Right lobe of liver (tissue), 6 donors: Measurements from ENCODE around the gene TNFRSF8. TPM values are rescaled to one million over a fixed set of nuclear protein-coding genes. Genes with fewer than 3 reads are reported as not detected.

Experiments
- ATAC-seq, 4 donors: fragments of 200-7000 bp; cut with Tn5 transposase; one replicate each; pipeline ENCODE4 v1.9.1; 2020; ENCODE audit warnings: mild to moderate bottlenecking in 4 of 4, moderate library complexity in 4 of 4
- DNase-seq, 3 donors: peaks; one replicate each; pipeline ENCODE4 v3.0.0-alpha.2; 2020
- H3K27ac ChIP-seq, 3 donors: fragments of 200-600 bp; one replicate each; pipeline ENCODE4 v1.8.0; 2022
- H3K27me3 ChIP-seq, 2 donors: fragments of 200-600 bp; one replicate each; pipeline ENCODE4 v1.8.0; 2022
- H3K36me3 ChIP-seq, 4 donors: fragments of 200-600 bp; sonication (generic) in 1 of 4; one replicate each; pipeline versions ENCODE4 v1.5.1 to v1.8.0; 2017 to 2022; ENCODE audit warnings: control low read depth in 1 of 4
- H3K4me1 ChIP-seq, 4 donors: fragments of 200-600 bp; sonication (generic) in 1 of 4; one replicate each; pipeline versions ENCODE4 v1.5.1 to v1.8.0; 2017 to 2022; ENCODE audit warnings: control low read depth in 1 of 4
- H3K4me3 ChIP-seq, 3 donors: fragments of 200-600 bp; one replicate each; pipeline ENCODE4 v1.8.0; 2022
- H3K9me3 ChIP-seq, 4 donors: fragments of 200-600 bp; sonication (generic) in 1 of 4; one replicate each; pipeline versions ENCODE4 v1.5.1 to v1.8.0; 2017 to 2022; ENCODE audit warnings: control low read depth in 1 of 4
- POLR2A ChIP-seq: fragments of 450-650 bp; IDR thresholded peaks from one replicate; pipeline ENCODE4 v1.6.1; 2017; ENCODE audit warnings: antibody characterized with exemption, mild to moderate bottlenecking
- WGBS: methylation state at CpG from one replicate; pipeline ENCODE4 v1.1.6; 2018; ENCODE audit warnings: low coverage, low lambda C conversion rate; ENCODE audit not compliant: insufficient coverage; ENCODE audit errors: missing lambda C conversion rate; 5-methylcytosine and 5-hydroxymethylcytosine counted together
- intact Hi-C, 2 donors: fragments of 100-400 bp; cut with DNase I; formaldehyde crosslinking; loops; one replicate each; pipeline versions ENCODE4 v1.11.2 to v1.14.1; 2022
- microRNA-seq, 2 donors: library from miRNA; unstranded; fragments of <30 nt; microRNA quantifications; one replicate each; pipeline ENCODE4, GENCODE V29; 2019 to 2020
- small RNA-seq, 2 experiments: library from RNA; depleted of rRNA; stranded (forward); fragments of <200 nt; gene quantifications; one replicate each; pipeline ENCODE3, GENCODE V24; 2016
- total RNA-seq, 6 experiments: library from RNA; depleted of rRNA in 2 of 6; stranded (reverse); fragments of >200 nt in 2 of 6; fragmentation: NEBNext Ultra II Directional in 3 of 6; extraction: Animal tissue kit (Norgen Biotek cat#: 25700) in 3 of 6; gene quantifications; one replicate each; pipeline versions ENCODE4 v1.1.0 to v1.2.4, GENCODE V29; 2016 to 2023
- TF ChIP-seq, protein P1 (sequence below), 4 donors: fragments of 200-600 bp in 3 of 4; fragments of 450-650 bp in 1 of 4; IDR thresholded peaks; one replicate each; pipeline versions ENCODE4 v1.5.1 to v1.8.0; 2016 to 2022; ENCODE audit warnings: antibody characterized with exemption in 4 of 4, mild to moderate bottlenecking in 2 of 4
- donor health status: DM: no; HTN: yes; CAD: no.
- donor health status: DM: no; HTN: no; CAD: no.
- donor health status: DM: no; HTN: no; CAD: no.
- donor health status: DM: no; HTN: yes; CAD: no.
- donor health status: DM: no; HTN: yes; CAD: no.

Gene TNFRSF8
- total RNA-seq, 6 experiments from 2014 or later, result 0.12 to 0.29 (median 0.19) TPM; not detected in 1

DNA sequence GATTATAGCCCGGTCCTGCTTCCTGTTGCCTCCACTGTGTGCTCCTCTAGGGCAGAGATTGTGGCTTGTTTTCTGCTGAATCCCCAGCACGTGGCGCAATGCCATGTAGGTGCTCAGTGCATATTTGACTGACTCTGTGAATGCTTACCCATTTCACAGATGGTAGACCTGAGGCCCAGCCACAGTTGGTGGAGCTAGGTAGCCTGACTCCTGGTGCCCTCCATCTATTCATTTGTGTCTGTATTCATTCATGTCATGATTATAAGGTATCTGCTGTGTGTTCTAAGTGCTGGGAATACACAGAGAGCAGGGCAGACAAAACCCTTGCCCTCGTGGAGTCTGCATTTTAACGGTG lies 126.2 kb downstream of the TNFRSF8 start:
- WGBS, result 68% methylated on average over 3 of the region's 5 CpGs
- TF ChIP-seq POLR2A, result no peak
- TF ChIP-seq, protein P1, sequence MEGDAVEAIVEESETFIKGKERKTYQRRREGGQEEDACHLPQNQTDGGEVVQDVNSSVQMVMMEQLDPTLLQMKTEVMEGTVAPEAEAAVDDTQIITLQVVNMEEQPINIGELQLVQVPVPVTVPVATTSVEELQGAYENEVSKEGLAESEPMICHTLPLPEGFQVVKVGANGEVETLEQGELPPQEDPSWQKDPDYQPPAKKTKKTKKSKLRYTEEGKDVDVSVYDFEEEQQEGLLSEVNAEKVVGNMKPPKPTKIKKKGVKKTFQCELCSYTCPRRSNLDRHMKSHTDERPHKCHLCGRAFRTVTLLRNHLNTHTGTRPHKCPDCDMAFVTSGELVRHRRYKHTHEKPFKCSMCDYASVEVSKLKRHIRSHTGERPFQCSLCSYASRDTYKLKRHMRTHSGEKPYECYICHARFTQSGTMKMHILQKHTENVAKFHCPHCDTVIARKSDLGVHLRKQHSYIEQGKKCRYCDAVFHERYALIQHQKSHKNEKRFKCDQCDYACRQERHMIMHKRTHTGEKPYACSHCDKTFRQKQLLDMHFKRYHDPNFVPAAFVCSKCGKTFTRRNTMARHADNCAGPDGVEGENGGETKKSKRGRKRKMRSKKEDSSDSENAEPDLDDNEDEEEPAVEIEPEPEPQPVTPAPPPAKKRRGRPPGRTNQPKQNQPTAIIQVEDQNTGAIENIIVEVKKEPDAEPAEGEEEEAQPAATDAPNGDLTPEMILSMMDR (IDR thresholded peaks at IDR 0.05), result no peak
- Histone ChIP-seq H3K27ac (peak overlapping the region in 1 of 3 donors; percentile 93), H3K27me3 (no peaks in the 10 kb centered on the region), H3K36me3 (peaks cover 0 to 17% (median 11%) of the 10 kb centered on the region in 4 donors), H3K9me3 (no peaks in the 10 kb centered on the region), H3K4me1 (peaks cover 0 to 47% (median 27%) of the 10 kb centered on the region in 4 donors), H3K4me3 (no peak overlapping the region)
- DNase-seq, result no peak
- no peak for ATAC-seq
- intact Hi-C loops, result no loop called here

DNA sequence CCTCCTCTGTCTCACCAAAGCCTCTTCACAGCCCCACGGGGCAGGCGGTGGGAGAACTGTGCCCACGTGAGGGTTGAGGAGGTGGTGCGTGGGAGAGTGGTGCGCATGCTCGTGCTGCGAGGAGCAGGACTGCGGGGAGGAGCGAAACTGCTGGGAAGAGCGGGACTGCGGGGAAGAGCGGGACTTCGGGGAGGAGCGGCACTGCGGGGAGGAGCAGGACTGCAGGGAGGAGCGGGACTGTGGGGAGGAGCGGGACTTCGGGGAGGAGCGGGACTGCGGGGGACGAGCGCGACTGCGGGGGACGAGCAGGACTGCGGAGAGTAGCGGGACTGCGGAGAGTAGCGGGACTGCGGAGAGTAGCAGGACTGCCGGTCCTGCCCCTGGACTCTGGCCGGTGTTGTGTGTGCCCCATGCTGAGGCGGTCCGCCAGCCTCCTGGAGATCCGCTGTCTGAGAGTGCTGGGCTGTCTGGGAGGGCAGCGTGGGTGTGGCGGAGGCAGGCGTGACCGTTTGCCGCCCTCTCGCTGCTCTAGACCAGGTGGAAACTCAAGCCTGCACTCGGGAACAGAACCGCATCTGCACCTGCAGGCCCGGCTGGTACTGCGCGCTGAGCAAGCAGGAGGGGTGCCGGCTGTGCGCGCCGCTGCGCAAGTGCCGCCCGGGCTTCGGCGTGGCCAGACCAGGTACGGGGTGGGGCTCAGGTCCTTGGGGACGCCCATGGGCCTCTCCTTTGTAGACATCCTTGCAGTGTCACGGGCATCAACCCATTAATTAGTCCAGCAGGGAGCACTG lies 128.3 kb downstream of the TNFRSF8 start:
- DNase-seq (peak in 1 of 3 donors; percentile 26), ATAC-seq (no peak)
- H3K4me1 ChIP-seq, result peaks cover 0 to 27% (median 13%) of the 10 kb centered on the region in 4 donors
- no peak for TF ChIP-seq POLR2A
- TF ChIP-seq, protein P1 (IDR thresholded peaks at IDR 0.05), result no peak
- intact Hi-C loops, result no loop called here
- no peaks in the 10 kb centered on the region for H3K27me3 ChIP-seq
- H3K36me3 ChIP-seq, result peaks cover 0 to 22% (median 11%) of the 10 kb centered on the region in 4 donors
- H3K27ac ChIP-seq, result no peak overlapping the region
- no peaks in the 10 kb centered on the region for H3K9me3 ChIP-seq
- no peak overlapping the region for H3K4me3 ChIP-seq
- 90% methylated on average over 17 of the region's 58 CpGs for WGBS

Small RNAs within 50 kb of the gene (microRNA-seq; reads per million reads assigned to microRNA genes)
- 2.0 to 2.6 reads per million in 2 donors for gene MIR4632
- gene MIR6729, result 0 to 0.29 reads per million in 2 donors
- gene MIR7846, result 5.2 to 6.6 reads per million in 2 donors

Small RNAs within 50 kb of the gene (small RNA-seq; reads per million reads assigned to genes)
- gene AL096840.1, result 0 reads per million in 2 experiments
- 0 reads per million in 2 experiments for gene MIR4632
- gene MIR6729, result 0 reads per million in 2 experiments
- 0 reads per million in 2 experiments for gene RF00019
- gene RN7SL649P, result 0 reads per million in 2 experiments
- 0 reads per million in 2 experiments for gene RNU6-777P
- gene RPL23AP89, result 0 reads per million in 2 experiments

Other genes starting within 250 kb of the TNFRSF8 start
- gene NPPA, start 215.5 kb upstream of the TNFRSF8 start, total RNA-seq, result 1 to 10 TPM in 2 of 6 experiments, under 1 TPM in 2, not detected in 2; 0.27 to 2.3 (median 1.3) TPM
- gene NPPB, start 204.4 kb upstream of the TNFRSF8 start, total RNA-seq, result under 1 TPM in 1 of 6 experiments, not detected in 5; 0.44 TPM
- 10 to 100 TPM; 33.5 to 75.1 (median 43.0) TPM for gene KIAA2013, start 136.9 kb upstream of the TNFRSF8 start, total RNA-seq
- 100 to 1,000 TPM in 2 of 6 experiments, 10 to 100 TPM in 4; 70.2 to 119 (median 93.8) TPM for gene PLOD1, start 128.6 kb upstream of the TNFRSF8 start, total RNA-seq
- gene MFN2, start 82.9 kb upstream of the TNFRSF8 start, total RNA-seq, result 10 to 100 TPM; 46.2 to 64.0 (median 61.7) TPM
- 10 to 100 TPM in 5 of 6 experiments, 1 to 10 TPM in 1; 7.6 to 19.7 (median 12.1) TPM for gene MIIP, start 43.8 kb upstream of the TNFRSF8 start, total RNA-seq
- 10 to 100 TPM; 12.9 to 56.9 (median 26.5) TPM for gene TNFRSF1B, start 103.7 kb downstream of the TNFRSF8 start, total RNA-seq
- gene VPS13D, start 166.7 kb downstream of the TNFRSF8 start, total RNA-seq, result 10 to 100 TPM; 25.9 to 36.9 (median 30.8) TPM